Osteocyte (in vitro differentiated cells): Measurements from ENCODE around the gene STON2. TPM values are rescaled to one million over a fixed set of nuclear protein-coding genes. Genes with fewer than 3 reads are reported as not detected.

ENCODE experiments used
- DNase-seq: peaks from one replicate; pipeline ENCODE4 v3.0.0; 2021; ENCODE audit warnings: mixed read lengths; ENCODE audit not compliant: unreplicated experiment; ENCODE audit errors: extremely low spot score
- H3K27ac Mint-ChIP-seq: one replicate; pipeline ENCODE4 v1.8.0; 2021; ENCODE audit warnings: mild to moderate bottlenecking, mixed read lengths; ENCODE audit not compliant: unreplicated experiment
- H3K27me3 Mint-ChIP-seq: one replicate; pipeline ENCODE4 v1.8.0; 2021; ENCODE audit warnings: mixed read lengths; ENCODE audit not compliant: unreplicated experiment
- H3K36me3 Mint-ChIP-seq: one replicate; pipeline ENCODE4 v1.8.0; 2021; ENCODE audit warnings: mixed read lengths; ENCODE audit not compliant: unreplicated experiment
- H3K4me1 Mint-ChIP-seq: one replicate; pipeline ENCODE4 v1.8.0; 2021; ENCODE audit warnings: mixed read lengths; ENCODE audit not compliant: unreplicated experiment
- H3K4me3 Mint-ChIP-seq: one replicate; pipeline ENCODE4 v1.8.0; 2021; ENCODE audit warnings: mild to moderate bottlenecking, moderate library complexity, mixed read lengths; ENCODE audit not compliant: unreplicated experiment
- H3K9me3 Mint-ChIP-seq: one replicate; pipeline ENCODE4 v1.8.0; 2021; ENCODE audit warnings: mixed read lengths; ENCODE audit not compliant: unreplicated experiment
- total RNA-seq: library from RNA; stranded (reverse); gene quantifications from 2 replicates; pipeline ENCODE4 v1.2.1, GENCODE V29; 2021
- TF ChIP-seq, protein P1 (sequence below): fragments of 200-600 bp; sonication (generic); IDR thresholded peaks from 2 replicates; pipeline ENCODE4 v1.5.0; 2021; ENCODE audit warnings: antibody characterized with exemption, mild to moderate bottlenecking, moderate library complexity

STON2 gene
- total RNA-seq, 1 donor from 2014 or later: not detected

DNA sequence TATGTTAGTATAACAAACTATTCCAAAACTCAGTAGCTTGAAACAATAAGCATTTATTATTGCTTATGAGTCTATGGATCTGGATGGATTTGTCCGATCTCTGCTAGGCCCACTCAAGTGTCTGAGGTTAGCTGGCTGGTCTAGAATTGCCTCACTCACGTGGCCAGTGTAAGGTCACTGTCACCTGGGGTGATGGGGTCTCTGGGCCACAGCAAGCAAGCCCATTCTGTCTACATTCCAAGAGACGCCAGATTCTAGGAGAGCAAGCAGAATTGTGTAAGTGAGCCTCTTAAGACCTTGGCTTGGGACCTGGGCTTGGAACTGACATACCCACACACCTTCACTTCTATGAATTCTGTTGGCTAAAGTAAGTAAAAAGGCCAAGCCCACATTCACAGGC lies 80.2 kb downstream of the STON2 start:
- no peak for DNase-seq
- Mint-ChIP-seq H3K27ac (no peak overlapping the region), H3K27me3 (peaks cover 17% of the 10 kb centered on the region), H3K4me1 (no peaks in the 10 kb centered on the region), H3K9me3 (no peaks in the 10 kb centered on the region), H3K36me3 (no peaks in the 10 kb centered on the region), H3K4me3 (no peak overlapping the region)
- TF ChIP-seq, protein P1, sequence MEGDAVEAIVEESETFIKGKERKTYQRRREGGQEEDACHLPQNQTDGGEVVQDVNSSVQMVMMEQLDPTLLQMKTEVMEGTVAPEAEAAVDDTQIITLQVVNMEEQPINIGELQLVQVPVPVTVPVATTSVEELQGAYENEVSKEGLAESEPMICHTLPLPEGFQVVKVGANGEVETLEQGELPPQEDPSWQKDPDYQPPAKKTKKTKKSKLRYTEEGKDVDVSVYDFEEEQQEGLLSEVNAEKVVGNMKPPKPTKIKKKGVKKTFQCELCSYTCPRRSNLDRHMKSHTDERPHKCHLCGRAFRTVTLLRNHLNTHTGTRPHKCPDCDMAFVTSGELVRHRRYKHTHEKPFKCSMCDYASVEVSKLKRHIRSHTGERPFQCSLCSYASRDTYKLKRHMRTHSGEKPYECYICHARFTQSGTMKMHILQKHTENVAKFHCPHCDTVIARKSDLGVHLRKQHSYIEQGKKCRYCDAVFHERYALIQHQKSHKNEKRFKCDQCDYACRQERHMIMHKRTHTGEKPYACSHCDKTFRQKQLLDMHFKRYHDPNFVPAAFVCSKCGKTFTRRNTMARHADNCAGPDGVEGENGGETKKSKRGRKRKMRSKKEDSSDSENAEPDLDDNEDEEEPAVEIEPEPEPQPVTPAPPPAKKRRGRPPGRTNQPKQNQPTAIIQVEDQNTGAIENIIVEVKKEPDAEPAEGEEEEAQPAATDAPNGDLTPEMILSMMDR: no peak

DNA sequence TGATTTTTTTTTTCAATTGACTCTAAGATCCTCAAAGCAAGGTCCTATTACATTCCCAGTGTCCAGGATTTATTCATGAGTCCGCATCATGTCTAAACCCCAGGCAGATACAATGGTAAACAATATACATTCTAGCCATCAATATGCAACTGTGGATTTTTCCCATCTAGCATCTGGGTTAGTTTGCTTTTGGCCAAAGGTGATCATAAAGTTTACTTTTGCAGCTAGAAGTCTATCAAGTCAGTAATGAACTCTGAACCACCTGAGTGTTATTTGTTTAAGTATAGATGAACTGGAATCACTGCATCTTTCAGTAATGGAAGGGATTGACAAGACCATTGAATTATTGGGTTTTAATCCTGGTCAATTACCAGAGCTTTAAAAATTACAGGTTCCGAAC lies 80.8 kb downstream of the STON2 start:
- no peaks in the 10 kb centered on the region for H3K4me1 Mint-ChIP-seq
- no peaks in the 10 kb centered on the region for H3K36me3 Mint-ChIP-seq
- H3K27me3 Mint-ChIP-seq: peaks cover 13% of the 10 kb centered on the region
- H3K27ac Mint-ChIP-seq: no peak overlapping the region
- H3K4me3 Mint-ChIP-seq: no peak overlapping the region
- TF ChIP-seq, protein P1: no peak
- no peaks in the 10 kb centered on the region for H3K9me3 Mint-ChIP-seq
- DNase-seq: no peak

DNA sequence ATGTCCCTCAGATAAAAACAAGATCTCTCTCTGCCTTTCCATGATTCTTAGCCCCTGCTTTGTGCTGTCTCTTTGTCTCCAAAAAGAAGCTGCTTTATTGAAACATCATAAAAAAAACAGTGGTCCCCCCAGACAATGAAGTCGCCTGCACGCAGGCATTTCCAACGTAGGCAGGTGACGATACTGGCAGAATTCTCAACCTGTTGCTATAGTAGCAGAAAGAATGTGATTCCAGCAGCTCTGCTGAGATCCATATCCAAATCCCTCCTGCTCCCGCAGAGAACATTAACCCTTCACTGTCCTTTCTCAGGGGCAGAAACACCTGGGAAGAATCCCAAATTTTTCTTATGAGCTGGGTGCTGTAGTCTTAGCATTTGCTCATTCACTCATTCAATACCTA lies 84.8 kb downstream of the STON2 start:
- no peaks in the 10 kb centered on the region for H3K4me1 Mint-ChIP-seq
- H3K4me3 Mint-ChIP-seq: no peak overlapping the region
- TF ChIP-seq, protein P1: no peak
- no peak overlapping the region for H3K27ac Mint-ChIP-seq
- H3K36me3 Mint-ChIP-seq: no peaks in the 10 kb centered on the region
- H3K27me3 Mint-ChIP-seq: no peaks in the 10 kb centered on the region
- no peaks in the 10 kb centered on the region for H3K9me3 Mint-ChIP-seq
- DNase-seq: no peak

DNA sequence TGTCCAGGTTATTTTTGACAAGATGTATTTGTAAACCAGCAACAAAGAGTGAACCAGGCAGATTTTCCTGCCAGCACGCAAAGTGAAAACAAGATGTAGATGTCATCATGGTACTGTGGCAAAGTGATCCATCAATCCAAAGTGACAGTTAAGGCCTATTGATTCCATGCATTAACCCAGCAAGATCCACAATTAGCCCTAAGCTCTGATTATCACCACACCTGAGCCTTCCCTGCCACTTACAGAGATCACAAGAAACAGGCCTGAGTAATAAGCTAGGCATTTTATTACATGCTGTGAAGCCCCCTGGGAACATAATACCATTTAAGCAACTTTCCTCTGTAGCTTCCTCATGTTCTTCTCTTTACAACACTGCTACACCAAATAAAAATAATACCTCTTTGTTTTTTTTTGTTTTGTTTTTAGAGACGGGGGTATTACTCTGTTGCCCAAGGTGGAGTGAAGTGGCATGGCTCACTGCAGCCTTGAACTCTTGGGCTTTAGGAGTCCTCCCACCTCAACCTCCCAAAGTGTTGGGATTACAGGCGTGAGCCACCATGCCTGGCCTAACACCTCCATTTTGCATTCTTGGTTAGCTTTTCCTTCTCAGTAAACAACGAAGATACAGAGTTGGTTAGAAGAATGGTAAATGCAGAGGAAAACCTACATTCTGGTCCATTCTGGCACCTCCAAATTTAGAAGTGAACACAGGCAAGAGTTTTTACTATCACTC lies 85.5 kb downstream of the STON2 start:
- TF ChIP-seq, protein P1: no peak
- no peak overlapping the region for H3K4me3 Mint-ChIP-seq
- DNase-seq: no peak
- no peaks in the 10 kb centered on the region for H3K27me3 Mint-ChIP-seq
- H3K27ac Mint-ChIP-seq: no peak overlapping the region
- H3K9me3 Mint-ChIP-seq: no peaks in the 10 kb centered on the region
- H3K36me3 Mint-ChIP-seq: no peaks in the 10 kb centered on the region
- H3K4me1 Mint-ChIP-seq: no peaks in the 10 kb centered on the region

DNA sequence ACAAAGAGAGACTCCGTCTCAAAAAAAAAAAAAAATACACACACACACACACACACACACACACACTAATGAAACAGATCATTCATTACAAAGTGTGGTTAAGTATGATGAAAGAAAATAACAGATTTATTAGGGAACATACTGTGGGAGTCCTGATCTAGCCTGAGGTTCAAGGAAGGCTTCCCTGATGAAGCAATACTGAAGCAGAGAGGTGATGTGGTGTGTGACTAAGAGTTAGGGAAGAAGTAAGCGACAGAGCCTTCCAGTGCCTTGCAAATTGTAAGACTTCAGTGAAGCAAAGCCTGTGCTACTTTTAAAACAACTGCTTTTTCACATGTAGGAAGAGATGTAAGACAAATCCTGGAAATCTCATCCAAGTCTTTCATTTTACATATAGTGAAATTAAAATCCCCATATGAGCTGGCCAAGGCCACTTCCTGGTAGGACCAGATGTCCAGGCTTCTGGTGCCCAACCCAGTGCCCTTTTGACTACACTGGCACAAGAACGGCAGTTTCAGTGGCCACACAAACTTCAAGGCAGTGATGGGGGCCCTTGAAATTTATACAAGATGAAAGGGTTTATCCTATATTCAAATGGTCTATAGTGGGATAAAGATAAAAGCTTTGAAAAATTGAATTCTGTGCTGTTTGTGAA lies 86.2 kb downstream of the STON2 start:
- TF ChIP-seq, protein P1: no peak
- no peak for DNase-seq
- Mint-ChIP-seq H3K27ac (no peak overlapping the region), H3K36me3 (no peaks in the 10 kb centered on the region), H3K27me3 (no peaks in the 10 kb centered on the region), H3K9me3 (no peaks in the 10 kb centered on the region), H3K4me1 (no peaks in the 10 kb centered on the region), H3K4me3 (no peak overlapping the region)
